A204.1 (cell line): ENCODE measurements around the gene RPH3AL.

Experiments used
- FAIRE-seq: peaks from 2 replicates; lab custom pipeline; 2012; peaks lifted over from hg19 to GRCh38; lab: Jason Lieb, UNC

The RPH3AL gene

GRCh38 chr17:300881-301280 lies 51.7 kb downstream of the RPH3AL start:
- no peak for FAIRE-seq

- FAIRE-seq = no peak
Observed at GRCh38 chr17:299546-299945, 53.1 kb downstream of the RPH3AL start.

- FAIRE-seq = no peak
Observed at GRCh38 chr17:298791-299450, 53.7 kb downstream of the RPH3AL start.

- no peak for FAIRE-seq
Observed at GRCh38 chr17:297758-298157, 54.8 kb downstream of the RPH3AL start.

GRCh38 chr17:296906-297690 lies 55.5 kb downstream of the RPH3AL start:
- no peak for FAIRE-seq

- FAIRE-seq = no peak
Observed at GRCh38 chr17:296379-296778, 56.2 kb downstream of the RPH3AL start.

GRCh38 chr17:292531-293382 lies 59.9 kb downstream of the RPH3AL start:
- no peak for FAIRE-seq

GRCh38 chr17:292016-292415 lies 60.6 kb downstream of the RPH3AL start:
- no peak for FAIRE-seq

GRCh38 chr17:291587-291986 lies 61.0 kb downstream of the RPH3AL start:
- FAIRE-seq = no peak

- FAIRE-seq = no peak
Observed at GRCh38 chr17:290626-291025, 62.0 kb downstream of the RPH3AL start.

- no peak for FAIRE-seq
Observed at GRCh38 chr17:290121-290521, 62.5 kb downstream of the RPH3AL start.

- FAIRE-seq = no peak
Observed at GRCh38 chr17:289409-289808, 63.2 kb downstream of the RPH3AL start.

- FAIRE-seq = no peak
Observed at GRCh38 chr17:288802-289356, 63.7 kb downstream of the RPH3AL start.

GRCh38 chr17:286571-286970 lies 66.0 kb downstream of the RPH3AL start:
- FAIRE-seq = no peak

- no peak for FAIRE-seq
Observed at GRCh38 chr17:285751-286422, 66.7 kb downstream of the RPH3AL start.

GRCh38 chr17:284676-285355 lies 67.8 kb downstream of the RPH3AL start:
- no peak for FAIRE-seq

GRCh38 chr17:283911-284675 lies 68.5 kb downstream of the RPH3AL start:
- no peak for FAIRE-seq

GRCh38 chr17:282912-283882 lies 69.4 kb downstream of the RPH3AL start:
- no peak for FAIRE-seq
